Bronchial epithelial cell (primary cell): ENCODE measurements around the gene ELP4. TPM values are rescaled to one million over a fixed set of nuclear protein-coding genes. Genes with fewer than 3 reads are reported as not detected.

Source experiments
- DNase-seq: peaks from one replicate; pipeline ENCODE4 v3.0.0-alpha.2; 2010; ENCODE audit warnings: low read depth
- FAIRE-seq: peaks from 2 replicates; lab custom pipeline; 2011; peaks lifted over from hg19 to GRCh38; lab: Jason Lieb, UNC
- H3K27me3 ChIP-seq: 2 replicates; pipeline ENCODE4 v1.5.1; 2011; ENCODE audit warnings: low read length; ENCODE audit not compliant: control insufficient read depth, insufficient read depth
- H3K36me3 ChIP-seq: 2 replicates; pipeline ENCODE4 v1.5.1; 2011; ENCODE audit warnings: low read length; ENCODE audit not compliant: control insufficient read depth, insufficient read depth
- H3K4me3 ChIP-seq: 2 replicates; pipeline ENCODE4 v1.5.1; 2011; ENCODE audit warnings: mild to moderate bottlenecking, low read depth, low read length, control low read depth
- CTCF ChIP-seq: IDR thresholded peaks from 2 replicates; pipeline ENCODE4 v1.5.1; 2011; ENCODE audit warnings: mild to moderate bottlenecking, moderate library complexity, low read length, control low read depth, inconsistent platforms; ENCODE audit not compliant: insufficient read depth, severe bottlenecking
- total RNA-seq: library from RNA; depleted of rRNA; stranded (reverse); fragments of >200 nt; gene quantifications from 2 replicates; pipeline ENCODE4 v1.2.1, GENCODE V29; 2014

Gene ELP4
- total RNA-seq, 1 donor from 2014 or later: 11.1 TPM

GRCh38 chr11:31499576-31500178 is 9.9 kb upstream of the ELP4 start:
- FAIRE-seq (no peak), DNase-seq (no peak)
- Histone ChIP-seq H3K4me3 (no peak overlapping the region), H3K27me3 (no peaks in the 10 kb centered on the region), H3K36me3 (no peaks in the 10 kb centered on the region)
- no peak for TF ChIP-seq CTCF

GRCh38 chr11:31500560-31500959 is 9.0 kb upstream of the ELP4 start:
- FAIRE-seq (no peak), DNase-seq (no peak)
- TF ChIP-seq CTCF: no peak
- no peak overlapping the region for H3K4me3 ChIP-seq
- peaks cover 2% of the 10 kb centered on the region for H3K36me3 ChIP-seq
- H3K27me3 ChIP-seq: no peaks in the 10 kb centered on the region

- peak overlapping the region; percentile 65 for H3K4me3 ChIP-seq
- FAIRE-seq: no peak
- no peak for TF ChIP-seq CTCF
- peaks cover 2% of the 10 kb centered on the region for H3K36me3 ChIP-seq
- peak; percentile 25 for DNase-seq
- H3K27me3 ChIP-seq: no peaks in the 10 kb centered on the region
These were observed 527 bp upstream of the ELP4 start for GRCh38 chr11:31509051-31509428.

GRCh38 chr11:31512117-31512516 is 2.5 kb downstream of the ELP4 start:
- TF ChIP-seq CTCF: no peak
- no peak for DNase-seq
- FAIRE-seq: no peak
- Histone ChIP-seq H3K4me3 (no peak overlapping the region), H3K27me3 (no peaks in the 10 kb centered on the region), H3K36me3 (no peaks in the 10 kb centered on the region)

- FAIRE-seq (no peak), DNase-seq (no peak)
- H3K36me3 ChIP-seq: no peaks in the 10 kb centered on the region
- H3K4me3 ChIP-seq: no peak overlapping the region
- no peak for TF ChIP-seq CTCF
- H3K27me3 ChIP-seq: no peaks in the 10 kb centered on the region
These were observed 12.1 kb downstream of the ELP4 start for GRCh38 chr11:31521497-31522150.

- FAIRE-seq (no peak), DNase-seq (no peak)
- Histone ChIP-seq H3K27me3 (no peaks in the 10 kb centered on the region), H3K4me3 (no peak overlapping the region), H3K36me3 (no peaks in the 10 kb centered on the region)
- no peak for TF ChIP-seq CTCF
These were observed 19.6 kb downstream of the ELP4 start for GRCh38 chr11:31529189-31529588.
